H9 (cell line): ENCODE data around the gene PCBP4. TPM values are rescaled to one million over a fixed set of nuclear protein-coding genes. Genes with fewer than 3 reads are reported as not detected.
A peak's percentile ranks its signal among the peaks of the same experiment; 100 is the strongest.

Experiments used
- DNase-seq: peaks from one replicate; pipeline ENCODE4 v3.0.0-alpha.2; 2017
- H2AFZ ChIP-seq: one replicate; pipeline ENCODE4 v1.6.1; 2013; ENCODE audit warnings: mild to moderate bottlenecking, low read length, control low read depth, moderate library complexity
- H2AK5ac ChIP-seq: 2 replicates; pipeline ENCODE4 v1.6.1; 2013; ENCODE audit warnings: low read length, control low read depth, mixed read lengths; ENCODE audit not compliant: insufficient read length
- H2BK120ac ChIP-seq: one replicate; pipeline ENCODE4 v1.6.1; 2013; ENCODE audit warnings: low read depth, mild to moderate bottlenecking, low read length, control low read depth, inconsistent platforms; ENCODE audit not compliant: poor library complexity, severe bottlenecking
- H2BK12ac ChIP-seq: 2 replicates; pipeline ENCODE4 v1.6.1; 2013; ENCODE audit warnings: low read length, control low read depth, mixed read lengths, low read depth; ENCODE audit not compliant: insufficient read length
- H2BK15ac ChIP-seq: 2 replicates; pipeline ENCODE4 v1.6.1; 2013; ENCODE audit warnings: low read depth, low read length, control low read depth
- H2BK20ac ChIP-seq: one replicate; pipeline ENCODE4 v1.6.1; 2013; ENCODE audit warnings: low read depth, mild to moderate bottlenecking, low read length, control low read depth, inconsistent platforms; ENCODE audit not compliant: poor library complexity, severe bottlenecking
- H2BK5ac ChIP-seq: 2 replicates; pipeline ENCODE4 v1.6.1; 2013; ENCODE audit warnings: low read length, control low read depth, mixed read lengths; ENCODE audit not compliant: insufficient read length
- H3K14ac ChIP-seq: 2 replicates; pipeline ENCODE4 v1.6.1; 2013; ENCODE audit warnings: low read length, control low read depth; ENCODE audit not compliant: insufficient read depth
- H3K18ac ChIP-seq: 2 replicates; pipeline ENCODE4 v1.6.1; 2013; ENCODE audit warnings: low read depth, mild to moderate bottlenecking, mixed read lengths, low read length, control low read depth; ENCODE audit not compliant: insufficient read length
- H3K23ac ChIP-seq: 2 replicates; pipeline ENCODE4 v1.6.1; 2013; ENCODE audit warnings: low read length, control low read depth, mixed read lengths, low read depth; ENCODE audit not compliant: insufficient read length
- H3K23me2 ChIP-seq: 2 replicates; pipeline ENCODE4 v1.6.1; 2013; ENCODE audit warnings: low read depth, mild to moderate bottlenecking, mixed read lengths, low read length, control low read depth; ENCODE audit not compliant: insufficient read length, poor library complexity, severe bottlenecking
- H3K27ac ChIP-seq: 2 replicates; pipeline ENCODE4 v1.5.1; 2013; ENCODE audit warnings: low read length, control low read depth, mixed read lengths, low read depth; ENCODE audit not compliant: insufficient read length
- H3K27me3 ChIP-seq: 2 replicates; pipeline ENCODE4 v1.6.1; 2013; ENCODE audit warnings: low read length, control low read depth, inconsistent platforms; ENCODE audit not compliant: insufficient read depth
- H3K4ac ChIP-seq: 2 replicates; pipeline ENCODE4 v1.6.1; 2013; ENCODE audit warnings: low read depth, mild to moderate bottlenecking, control low read depth, inconsistent platforms, low read length, moderate library complexity
- H3K4me1 ChIP-seq: 2 replicates; pipeline ENCODE4 v1.6.1; 2013; ENCODE audit warnings: low read length, control low read depth, inconsistent platforms; ENCODE audit not compliant: insufficient read depth
- H3K4me2 ChIP-seq: 2 replicates; pipeline ENCODE4 v1.6.1; 2013; ENCODE audit warnings: low read length, control low read depth, mixed read lengths; ENCODE audit not compliant: insufficient read length, insufficient read depth
- H3K56ac ChIP-seq: 2 replicates; pipeline ENCODE4 v1.6.1; 2013; ENCODE audit warnings: low read depth, mild to moderate bottlenecking, mixed read lengths, low read length, control low read depth; ENCODE audit not compliant: insufficient read length
- H3K79me1 ChIP-seq: 2 replicates; pipeline ENCODE4 v1.6.1; 2013; ENCODE audit warnings: low read depth, mild to moderate bottlenecking, moderate library complexity, low read length, control low read depth, inconsistent platforms; ENCODE audit not compliant: insufficient read depth, poor library complexity, severe bottlenecking
- H3K79me2 ChIP-seq: 2 replicates; pipeline ENCODE4 v1.6.1; 2013; ENCODE audit warnings: low read length, control low read depth, inconsistent platforms; ENCODE audit not compliant: insufficient read depth
- H3K9ac ChIP-seq: 2 replicates; pipeline ENCODE4 v1.6.1; 2013; ENCODE audit warnings: low read length, control low read depth, mixed read lengths; ENCODE audit not compliant: insufficient read length; ENCODE audit errors: extremely low read depth
- H3K9me3 ChIP-seq: one replicate; pipeline ENCODE4 v1.6.1; 2013; ENCODE audit warnings: low read depth, low read length, inconsistent platforms; ENCODE audit not compliant: control insufficient read depth
- H3T11ph ChIP-seq: one replicate; pipeline ENCODE4 v1.6.1; 2013; ENCODE audit warnings: mild to moderate bottlenecking, low read length, control low read depth, inconsistent platforms
- H4K20me1 ChIP-seq: one replicate; pipeline ENCODE4 v1.6.1; 2013; ENCODE audit not compliant: control insufficient read depth, insufficient read length, insufficient read depth
- H4K5ac ChIP-seq: 2 replicates; pipeline ENCODE4 v1.6.1; 2013; ENCODE audit warnings: low read depth, mild to moderate bottlenecking, mixed read lengths, low read length, control low read depth; ENCODE audit not compliant: insufficient read length
- H4K8ac ChIP-seq: replicated peaks from 2 replicates; pipeline ENCODE4 v1.6.1; 2013; ENCODE audit warnings: low read length, control low read depth, mixed read lengths, low read depth; ENCODE audit not compliant: insufficient read length
- H4K91ac ChIP-seq: 2 replicates; pipeline ENCODE4 v1.6.1; 2013; ENCODE audit warnings: low read depth, mild to moderate bottlenecking, moderate library complexity, mixed read lengths, low read length, control low read depth; ENCODE audit not compliant: insufficient read length
- H3K27ac Mint-ChIP-seq, 3 experiments: 2 replicates in 2 of 3; 3 replicates in 1 of 3; pipeline ENCODE4 v1.8.0; 2020 to 2021; ENCODE audit warnings: mixed read lengths in 3 of 3, mild to moderate bottlenecking in 1 of 3, moderate library complexity in 1 of 3
- H3K27me3 Mint-ChIP-seq: 2 replicates; pipeline ENCODE4 v1.8.0; 2021; ENCODE audit warnings: low read depth, mild to moderate bottlenecking, moderate library complexity, mixed read lengths
- H3K36me3 Mint-ChIP-seq, 3 experiments: 2 replicates in 2 of 3; 3 replicates in 1 of 3; pipeline ENCODE4 v1.8.0; 2020 to 2021; ENCODE audit warnings: low read depth in 3 of 3, mixed read lengths in 3 of 3; ENCODE audit not compliant: insufficient read depth in 1 of 3
- H3K4me1 Mint-ChIP-seq, 2 experiments: 2 replicates each; pipeline ENCODE4 v1.8.0; 2020; ENCODE audit warnings: mixed read lengths in 2 of 2
- H3K4me3 Mint-ChIP-seq, 2 experiments: 2 replicates in 1 of 2; 3 replicates in 1 of 2; pipeline ENCODE4 v1.8.0; 2020 to 2021; ENCODE audit warnings: mild to moderate bottlenecking in 2 of 2, mixed read lengths in 2 of 2, moderate library complexity in 1 of 2
- H3K9me3 Mint-ChIP-seq, 2 experiments: 2 replicates in 1 of 2; 3 replicates in 1 of 2; pipeline ENCODE4 v1.8.0; 2020; ENCODE audit warnings: mild to moderate bottlenecking in 2 of 2, mixed read lengths in 2 of 2, moderate library complexity in 1 of 2
- WGBS: extraction: QIAGEN DNeasy Blood & Tissue Kit; methylation state at CpG from one replicate; pipeline ENCODE4 v1.1.7; 2013; ENCODE audit warnings: missing lambda C conversion rate, low lambda C conversion rate, mixed read lengths; ENCODE audit not compliant: insufficient read length; ENCODE audit errors: extremely low coverage; 5-methylcytosine and 5-hydroxymethylcytosine counted together
- total RNA-seq: library from RNA; stranded (reverse); gene quantifications from 2 replicates; pipeline ENCODE4 v1.2.1, GENCODE V29; 2021
- TF ChIP-seq, protein P1 (sequence below): fragments of 200-600 bp; sonication (generic); conservative IDR thresholded peaks from 3 replicates; pipeline ENCODE4 v1.8.0; 2021; ENCODE audit warnings: antibody characterized with exemption, mild to moderate bottlenecking

Gene PCBP4
- total RNA-seq, 1 experiment from 2014 or later = 24.6 TPM

DNA sequence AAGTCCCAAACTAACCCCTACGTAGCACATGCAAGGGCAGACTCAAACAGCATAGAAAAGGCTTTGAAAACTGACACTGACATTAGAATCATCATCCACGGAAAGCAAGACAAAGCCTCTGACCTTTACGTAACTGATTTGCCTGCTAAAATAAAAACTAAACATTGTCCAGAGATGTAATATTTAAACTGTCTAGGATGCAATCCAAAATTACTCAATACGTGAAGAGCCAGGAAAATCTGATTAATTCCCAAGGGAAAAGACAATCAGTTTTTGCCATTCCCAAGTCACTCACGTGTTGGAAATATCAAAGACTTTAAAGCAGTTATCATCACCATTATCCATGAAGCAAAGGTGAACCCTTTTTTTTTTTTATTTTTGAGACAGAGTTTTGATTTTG, 50.8 kb downstream of the PCBP4 start:
- H3K9me3 ChIP-seq = no peaks in the 10 kb centered on the region
- H3K23me2 ChIP-seq = no peaks in the 10 kb centered on the region
- H4K20me1 ChIP-seq = no peaks in the 10 kb centered on the region
- Mint-ChIP-seq H3K4me3 (no peak overlapping the region), H3K27me3 (peaks cover 2% of the 10 kb centered on the region; the same call in 1 of the 2 replicates), H3K4me1 (peaks cover 9 to 16% of the 10 kb centered on the region in 2 experiments), H3K9me3 (no peaks in the 10 kb centered on the region), H3K36me3 (no peaks in the 10 kb centered on the region), H3K27ac (peak overlapping the region in 1 of 3 experiments; percentile 6; a peak in 1 of 7 replicates)
- H4K91ac ChIP-seq = no peak overlapping the region
- H3K27me3 ChIP-seq = no peaks in the 10 kb centered on the region
- H3K79me1 ChIP-seq = no peaks in the 10 kb centered on the region
- no peak overlapping the region for H3K23ac ChIP-seq
- H2BK15ac ChIP-seq = no peak overlapping the region
- TF ChIP-seq, protein P1, sequence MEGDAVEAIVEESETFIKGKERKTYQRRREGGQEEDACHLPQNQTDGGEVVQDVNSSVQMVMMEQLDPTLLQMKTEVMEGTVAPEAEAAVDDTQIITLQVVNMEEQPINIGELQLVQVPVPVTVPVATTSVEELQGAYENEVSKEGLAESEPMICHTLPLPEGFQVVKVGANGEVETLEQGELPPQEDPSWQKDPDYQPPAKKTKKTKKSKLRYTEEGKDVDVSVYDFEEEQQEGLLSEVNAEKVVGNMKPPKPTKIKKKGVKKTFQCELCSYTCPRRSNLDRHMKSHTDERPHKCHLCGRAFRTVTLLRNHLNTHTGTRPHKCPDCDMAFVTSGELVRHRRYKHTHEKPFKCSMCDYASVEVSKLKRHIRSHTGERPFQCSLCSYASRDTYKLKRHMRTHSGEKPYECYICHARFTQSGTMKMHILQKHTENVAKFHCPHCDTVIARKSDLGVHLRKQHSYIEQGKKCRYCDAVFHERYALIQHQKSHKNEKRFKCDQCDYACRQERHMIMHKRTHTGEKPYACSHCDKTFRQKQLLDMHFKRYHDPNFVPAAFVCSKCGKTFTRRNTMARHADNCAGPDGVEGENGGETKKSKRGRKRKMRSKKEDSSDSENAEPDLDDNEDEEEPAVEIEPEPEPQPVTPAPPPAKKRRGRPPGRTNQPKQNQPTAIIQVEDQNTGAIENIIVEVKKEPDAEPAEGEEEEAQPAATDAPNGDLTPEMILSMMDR = no peak
- H3K79me2 ChIP-seq = no peaks in the 10 kb centered on the region
- H2BK20ac ChIP-seq = no peak overlapping the region
- no peak overlapping the region for H3K9ac ChIP-seq
- no peak overlapping the region for H2BK5ac ChIP-seq
- no peak overlapping the region for H3K56ac ChIP-seq
- no CpG with 5 or more reads among the region's 5 CpGs for WGBS
- no peak overlapping the region for H3K27ac ChIP-seq
- no peak overlapping the region for H4K8ac ChIP-seq
- H2BK12ac ChIP-seq = no peak overlapping the region
- H2BK120ac ChIP-seq = no peak overlapping the region
- H3K18ac ChIP-seq = no peak overlapping the region
- no peak overlapping the region for H3T11ph ChIP-seq
- H2AFZ ChIP-seq = no peak overlapping the region
- no peak overlapping the region for H3K4me2 ChIP-seq
- no peak overlapping the region for H3K14ac ChIP-seq
- no peak for DNase-seq
- H4K5ac ChIP-seq = no peak overlapping the region
- H3K4me1 ChIP-seq = no peaks in the 10 kb centered on the region
- H3K4ac ChIP-seq = no peak overlapping the region
- H2AK5ac ChIP-seq = no peak overlapping the region
